Lower lobe of right lung (tissue), 2 donors: ENCODE measurements around the gene NID1. TPM values are rescaled to one million over a fixed set of nuclear protein-coding genes. Genes with fewer than 3 reads are reported as not detected.

Source experiments
- ATAC-seq, 2 donors: fragments of 200-7000 bp; cut with Tn5 transposase; one replicate each; pipeline ENCODE4 v1.9.1; 2020 to 2022; ENCODE audit warnings: mild to moderate bottlenecking in 2 of 2, moderate library complexity in 2 of 2
- DNase-seq: peaks from one replicate; pipeline ENCODE4 v3.0.0-alpha.2; 2020
- H3K27ac ChIP-seq: fragments of 200-600 bp; one replicate; pipeline ENCODE4 v1.8.0; 2022
- H3K27me3 ChIP-seq: fragments of 200-600 bp; one replicate; pipeline ENCODE4 v1.8.0; 2022; ENCODE audit warnings: low read depth
- H3K36me3 ChIP-seq: fragments of 200-600 bp; one replicate; pipeline ENCODE4 v1.8.0; 2022; ENCODE audit warnings: mild to moderate bottlenecking
- H3K4me1 ChIP-seq: fragments of 200-600 bp; one replicate; pipeline ENCODE4 v1.8.0; 2022
- H3K4me3 ChIP-seq: fragments of 200-600 bp; one replicate; pipeline ENCODE4 v1.8.0; 2022; ENCODE audit warnings: mild to moderate bottlenecking
- H3K9me3 ChIP-seq: fragments of 200-600 bp; one replicate; pipeline ENCODE4 v1.8.0; 2022
- intact Hi-C: fragments of 100-400 bp; cut with DNase I; formaldehyde crosslinking; loops from one replicate; pipeline ENCODE4 v1.11.0; 2022
- total RNA-seq: library from RNA; stranded (reverse); fragmentation: NEBNext Ultra II Directional; extraction: Animal tissue kit (Norgen Biotek cat#: 25700); gene quantifications from one replicate; pipeline ENCODE4 v1.2.1, GENCODE V29; 2021
- TF ChIP-seq, protein P1 (sequence below): fragments of 200-600 bp; IDR thresholded peaks from one replicate; pipeline ENCODE4 v1.8.0; 2022; ENCODE audit warnings: antibody characterized with exemption, mild to moderate bottlenecking
- donor health status: DM: no; HTN: yes; CAD: no; lungs with severe emphysema.

The NID1 gene
- total RNA-seq, 1 donor from 2014 or later, result 46.6 TPM

- TF ChIP-seq, protein P1, sequence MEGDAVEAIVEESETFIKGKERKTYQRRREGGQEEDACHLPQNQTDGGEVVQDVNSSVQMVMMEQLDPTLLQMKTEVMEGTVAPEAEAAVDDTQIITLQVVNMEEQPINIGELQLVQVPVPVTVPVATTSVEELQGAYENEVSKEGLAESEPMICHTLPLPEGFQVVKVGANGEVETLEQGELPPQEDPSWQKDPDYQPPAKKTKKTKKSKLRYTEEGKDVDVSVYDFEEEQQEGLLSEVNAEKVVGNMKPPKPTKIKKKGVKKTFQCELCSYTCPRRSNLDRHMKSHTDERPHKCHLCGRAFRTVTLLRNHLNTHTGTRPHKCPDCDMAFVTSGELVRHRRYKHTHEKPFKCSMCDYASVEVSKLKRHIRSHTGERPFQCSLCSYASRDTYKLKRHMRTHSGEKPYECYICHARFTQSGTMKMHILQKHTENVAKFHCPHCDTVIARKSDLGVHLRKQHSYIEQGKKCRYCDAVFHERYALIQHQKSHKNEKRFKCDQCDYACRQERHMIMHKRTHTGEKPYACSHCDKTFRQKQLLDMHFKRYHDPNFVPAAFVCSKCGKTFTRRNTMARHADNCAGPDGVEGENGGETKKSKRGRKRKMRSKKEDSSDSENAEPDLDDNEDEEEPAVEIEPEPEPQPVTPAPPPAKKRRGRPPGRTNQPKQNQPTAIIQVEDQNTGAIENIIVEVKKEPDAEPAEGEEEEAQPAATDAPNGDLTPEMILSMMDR, result no peak
- Histone ChIP-seq H3K27ac (no peak overlapping the region), H3K9me3 (no peaks in the 10 kb centered on the region), H3K4me1 (peaks cover 3% of the 10 kb centered on the region), H3K4me3 (no peak overlapping the region), H3K27me3 (no peaks in the 10 kb centered on the region), H3K36me3 (no peaks in the 10 kb centered on the region)
- DNase-seq, result no peak
- intact Hi-C loops, result no loop called here
- ATAC-seq, result no peak
These were observed 104.1 kb downstream of the NID1 start for GRCh38 chr1:235960809-235961208.

DNA sequence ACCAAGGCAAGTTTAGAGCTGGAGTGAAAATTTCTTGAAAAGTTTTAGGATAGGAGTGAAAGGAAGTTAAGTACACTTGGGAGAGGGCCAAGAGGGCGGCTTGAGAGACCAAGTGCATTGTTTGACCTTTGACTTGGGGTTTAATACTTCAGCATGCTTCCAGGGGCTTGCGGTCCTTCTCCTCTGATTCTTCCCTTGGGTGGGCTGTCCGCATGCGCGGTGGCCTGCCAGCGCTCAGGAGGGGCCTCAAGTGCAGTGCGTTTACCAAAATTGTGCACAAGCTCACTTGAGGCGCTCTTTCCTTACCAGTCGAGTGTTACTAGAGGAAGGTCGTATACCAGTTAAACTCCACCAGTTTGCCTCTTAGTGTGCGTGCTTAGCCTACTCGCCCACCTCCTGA is 106.9 kb downstream of the NID1 start:
- Histone ChIP-seq H3K36me3 (no peaks in the 10 kb centered on the region), H3K27me3 (no peaks in the 10 kb centered on the region), H3K4me1 (peaks cover 24% of the 10 kb centered on the region), H3K27ac (no peak overlapping the region), H3K9me3 (no peaks in the 10 kb centered on the region), H3K4me3 (no peak overlapping the region)
- TF ChIP-seq, protein P1, result no peak
- DNase-seq (no peak), ATAC-seq (no peak)
- intact Hi-C loops, result no loop called here

DNA sequence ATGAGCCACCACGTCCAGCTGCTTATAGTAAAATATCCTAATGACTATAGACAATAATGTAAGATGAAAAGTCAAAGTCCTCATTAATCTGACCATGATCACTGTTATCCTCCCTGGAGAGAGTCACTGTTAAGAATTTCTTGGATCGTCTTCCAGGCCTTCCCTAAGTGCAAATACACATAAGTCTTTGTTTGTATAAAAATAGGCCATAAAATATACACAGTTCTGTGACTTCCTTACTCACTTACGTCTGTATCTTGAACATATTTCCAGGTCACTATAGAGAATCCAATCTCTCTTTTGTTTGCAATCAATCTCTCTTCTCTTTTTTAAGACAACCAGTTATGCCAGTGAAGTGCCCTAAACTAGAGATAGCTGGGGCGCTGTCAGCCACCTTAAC is 109.1 kb downstream of the NID1 start:
- H3K4me3 ChIP-seq, result no peak overlapping the region
- H3K27me3 ChIP-seq, result no peaks in the 10 kb centered on the region
- peaks cover 24% of the 10 kb centered on the region for H3K4me1 ChIP-seq
- DNase-seq, result no peak
- TF ChIP-seq, protein P1, result no peak
- intact Hi-C loops, result no loop called here
- H3K27ac ChIP-seq, result no peak overlapping the region
- no peaks in the 10 kb centered on the region for H3K36me3 ChIP-seq
- H3K9me3 ChIP-seq, result no peaks in the 10 kb centered on the region
- no peak for ATAC-seq

- DNase-seq (peak; percentile 78), ATAC-seq (peak; percentile 82 to 91)
- no peak overlapping the region for H3K27ac ChIP-seq
- H3K27me3 ChIP-seq, result no peaks in the 10 kb centered on the region
- intact Hi-C loops, result no loop called here
- no peaks in the 10 kb centered on the region for H3K36me3 ChIP-seq
- peaks cover 24% of the 10 kb centered on the region for H3K4me1 ChIP-seq
- TF ChIP-seq, protein P1, result no peak
- H3K4me3 ChIP-seq, result no peak overlapping the region
- no peaks in the 10 kb centered on the region for H3K9me3 ChIP-seq
These were observed 110.3 kb downstream of the NID1 start for GRCh38 chr1:235954306-235955283.

DNA sequence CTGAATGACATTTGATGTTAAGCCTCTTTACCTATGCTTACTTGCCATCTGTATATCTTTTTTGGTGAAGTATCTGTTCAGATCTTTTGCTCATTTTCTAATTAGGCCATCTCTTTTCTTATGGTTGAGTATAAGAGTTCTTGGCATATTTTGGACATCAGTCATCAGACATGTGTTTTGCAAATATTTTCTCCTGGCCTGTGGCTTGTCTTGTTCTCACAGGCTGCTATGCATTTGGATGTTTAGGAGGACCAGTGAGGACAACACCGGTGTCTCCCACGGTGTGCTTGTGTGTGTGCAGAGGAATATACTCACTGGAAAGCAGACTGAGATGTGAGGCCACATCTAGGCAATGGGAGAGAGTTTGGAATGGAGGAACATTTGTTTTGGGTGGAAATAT is 111.1 kb downstream of the NID1 start:
- H3K4me3 ChIP-seq, result no peak overlapping the region
- no peak overlapping the region for H3K27ac ChIP-seq
- H3K36me3 ChIP-seq, result no peaks in the 10 kb centered on the region
- no peaks in the 10 kb centered on the region for H3K9me3 ChIP-seq
- ATAC-seq (no peak), DNase-seq (no peak)
- TF ChIP-seq, protein P1, result no peak
- H3K4me1 ChIP-seq, result peaks cover 24% of the 10 kb centered on the region
- intact Hi-C loops, result no loop called here
- H3K27me3 ChIP-seq, result no peaks in the 10 kb centered on the region
